ENCODE results near the gene RIT2.

RIT2 gene

DNA sequence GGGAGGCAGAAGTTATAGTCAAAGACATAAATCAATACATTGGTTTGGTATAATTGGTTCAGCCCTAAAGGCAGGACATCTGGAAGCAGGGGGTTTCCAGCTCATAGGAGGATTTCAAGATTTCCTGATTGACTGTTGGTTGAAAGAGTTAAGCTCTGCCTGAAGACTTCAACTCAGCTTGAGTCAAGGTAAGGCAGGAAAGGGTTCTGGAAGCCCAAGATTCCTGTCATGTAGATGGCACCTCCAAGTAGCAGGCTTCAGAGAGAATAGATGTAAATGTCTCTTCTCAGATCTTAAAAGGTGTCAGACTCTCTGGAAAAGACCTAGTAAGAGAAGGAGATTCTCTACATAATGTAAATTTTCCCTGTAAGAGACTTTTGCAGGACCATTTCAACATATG is 335.3 kb downstream of the RIT2 start:
- Histone ChIP-seq H2AK5ac (ENCODE audit: low read length, severe bottlenecking) (peak overlapping the region; percentile 10), H2BK12ac (ENCODE audit: low read length in 2 of 2) (no peak overlapping the region), H4K8ac (ENCODE audit: low read length) (no peak overlapping the region), H3K9me3 (ENCODE audit: control insufficient read depth, low read length) (no peaks in the 10 kb centered on the region), H3K36me3 (ENCODE audit: control insufficient read depth in 1 of 2, insufficient read depth in 2 of 2, low read depth in 1 of 2, low read length in 2 of 2) (no peaks in the 10 kb centered on the region), H3K23ac (ENCODE audit: low read length in 2 of 2) (no peak overlapping the region), H2AFZ (ENCODE audit: low read depth, low read length) (no peak overlapping the region), H3K14ac (ENCODE audit: low read length in 2 of 2) (no peak overlapping the region), H3K4ac (ENCODE audit: low read depth in 1 of 2, low read length in 2 of 2) (no peak overlapping the region), H2BK15ac (ENCODE audit: low read depth, poor library complexity, severe bottlenecking) (no peak overlapping the region), H4K91ac (ENCODE audit: low read length) (peak overlapping the region; percentile 50), H3K4me1 (ENCODE audit: control insufficient read depth, insufficient read depth, low read depth, low read length) (no peaks in the 10 kb centered on the region), H2BK120ac (ENCODE audit: low read depth, low read length) (no peak overlapping the region), H3K79me1 (replicated peaks; ENCODE audit: low read length, poor library complexity, severe bottlenecking) (no peaks in the 10 kb centered on the region), H3K18ac (ENCODE audit: low read depth in 1 of 2, low read length in 2 of 2) (peak overlapping the region in 1 of 2 experiments; percentile 62), H3K27ac (ENCODE audit: low read length, poor library complexity, severe bottlenecking) (no peak overlapping the region), H3K4me2 (ENCODE audit: low read length, poor library complexity, severe bottlenecking) (no peak overlapping the region), H3K9ac (ENCODE audit: low read length) (no peak overlapping the region), H2BK5ac (ENCODE audit: low read depth, low read length, poor library complexity, severe bottlenecking) (no peak overlapping the region), H3K27me3 (ENCODE audit: control insufficient read depth in 1 of 2, insufficient read depth in 1 of 2, low read length in 2 of 2) (no peaks in the 10 kb centered on the region), H3K4me3 (ENCODE audit: insufficient read depth in 1 of 2, low read depth in 1 of 2, low read length in 2 of 2) (no peak overlapping the region)
- DNase-seq: no peak

DNA sequence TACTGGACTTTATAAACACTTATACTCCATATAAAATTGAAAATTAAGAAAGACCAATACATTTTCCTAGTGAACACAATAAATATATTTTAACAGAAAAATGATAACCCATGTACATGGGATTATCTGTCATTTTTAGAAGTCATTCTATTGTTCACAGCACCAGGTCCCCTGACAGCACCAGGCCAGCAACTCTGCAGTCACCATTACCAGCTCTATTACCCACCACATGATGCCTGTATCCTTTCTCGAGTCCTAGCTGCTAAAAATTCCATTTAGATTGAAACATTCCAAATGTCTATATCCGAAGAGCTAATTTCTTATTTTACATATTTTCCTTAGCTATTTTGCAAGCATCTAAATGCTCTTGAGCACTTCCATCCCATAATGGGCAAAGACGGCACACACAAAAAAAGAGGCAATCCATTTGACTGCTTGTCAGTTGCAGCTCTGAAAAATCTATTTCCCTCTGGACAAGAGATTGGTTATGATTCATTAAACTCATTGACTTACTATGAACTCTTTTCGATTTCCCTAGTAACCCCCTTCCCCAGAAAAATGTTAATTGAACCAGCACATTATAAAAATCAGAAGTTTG is 336.9 kb downstream of the RIT2 start:
- Histone ChIP-seq H3K4me3 (ENCODE audit: insufficient read depth in 1 of 2, low read depth in 1 of 2, low read length in 2 of 2) (no peak overlapping the region), H3K36me3 (ENCODE audit: control insufficient read depth in 1 of 2, insufficient read depth in 2 of 2, low read depth in 1 of 2, low read length in 2 of 2) (no peaks in the 10 kb centered on the region), H2BK15ac (ENCODE audit: low read depth, poor library complexity, severe bottlenecking) (no peak overlapping the region), H2BK120ac (ENCODE audit: low read depth, low read length) (no peak overlapping the region), H3K4me2 (ENCODE audit: low read length, poor library complexity, severe bottlenecking) (no peak overlapping the region), H3K27ac (ENCODE audit: low read length, poor library complexity, severe bottlenecking) (no peak overlapping the region), H3K9ac (ENCODE audit: low read length) (no peak overlapping the region), H2AFZ (ENCODE audit: low read depth, low read length) (no peak overlapping the region), H3K14ac (ENCODE audit: low read length in 2 of 2) (no peak overlapping the region), H3K27me3 (ENCODE audit: control insufficient read depth in 1 of 2, insufficient read depth in 1 of 2, low read length in 2 of 2) (no peaks in the 10 kb centered on the region), H2BK12ac (ENCODE audit: low read length in 2 of 2) (no peak overlapping the region), H2AK5ac (ENCODE audit: low read length, severe bottlenecking) (no peak overlapping the region), H3K18ac (ENCODE audit: low read depth in 1 of 2, low read length in 2 of 2) (no peak overlapping the region), H3K9me3 (ENCODE audit: control insufficient read depth, low read length) (no peaks in the 10 kb centered on the region), H4K8ac (ENCODE audit: low read length) (no peak overlapping the region), H3K23ac (ENCODE audit: low read length in 2 of 2) (no peak overlapping the region), H4K91ac (ENCODE audit: low read length) (no peak overlapping the region), H3K4ac (ENCODE audit: low read depth in 1 of 2, low read length in 2 of 2) (no peak overlapping the region), H3K79me1 (replicated peaks; ENCODE audit: low read length, poor library complexity, severe bottlenecking) (no peaks in the 10 kb centered on the region), H3K4me1 (ENCODE audit: control insufficient read depth, insufficient read depth, low read depth, low read length) (no peaks in the 10 kb centered on the region), H2BK5ac (ENCODE audit: low read depth, low read length, poor library complexity, severe bottlenecking) (no peak overlapping the region)
- 60% methylated on average over 3 of the region's 4 CpGs for WGBS
- DNase-seq: no peak

DNA sequence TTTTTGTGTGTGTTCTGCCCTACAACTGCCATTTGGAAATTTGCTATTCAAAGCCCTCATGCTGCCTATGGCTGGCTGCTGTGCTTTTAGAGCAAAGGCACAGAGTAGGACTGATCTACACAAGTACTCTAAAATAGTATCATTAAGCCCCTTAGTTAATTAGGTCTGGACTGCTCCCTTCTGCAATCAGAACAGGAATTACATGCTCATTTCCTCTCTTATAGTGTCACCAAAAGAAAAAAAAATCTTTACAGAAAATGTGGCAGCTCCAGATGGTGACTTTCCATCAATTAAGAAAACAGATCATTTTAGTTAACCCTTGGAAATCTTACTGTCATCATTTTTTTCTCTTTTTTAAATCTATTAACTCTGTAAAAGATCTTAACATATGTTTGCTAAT is 337.5 kb downstream of the RIT2 start:
- H2BK120ac ChIP-seq (ENCODE audit: low read depth, low read length): no peak overlapping the region
- no peak overlapping the region for H3K4me2 ChIP-seq (ENCODE audit: low read length, poor library complexity, severe bottlenecking)
- H3K4me3 ChIP-seq (ENCODE audit: insufficient read depth in 1 of 2, low read depth in 1 of 2, low read length in 2 of 2): no peak overlapping the region
- H3K36me3 ChIP-seq (ENCODE audit: control insufficient read depth in 1 of 2, insufficient read depth in 2 of 2, low read depth in 1 of 2, low read length in 2 of 2): no peaks in the 10 kb centered on the region
- H3K18ac ChIP-seq (ENCODE audit: low read depth in 1 of 2, low read length in 2 of 2): no peak overlapping the region
- H3K4me1 ChIP-seq (ENCODE audit: control insufficient read depth, insufficient read depth, low read depth, low read length): no peaks in the 10 kb centered on the region
- H4K8ac ChIP-seq (ENCODE audit: low read length): no peak overlapping the region
- no peak overlapping the region for H3K27ac ChIP-seq (ENCODE audit: low read length, poor library complexity, severe bottlenecking)
- peak overlapping the region in 1 of 2 experiments; percentile 82 for H3K4ac ChIP-seq (ENCODE audit: low read depth in 1 of 2, low read length in 2 of 2)
- no peak for DNase-seq
- no peak overlapping the region for H4K91ac ChIP-seq (ENCODE audit: low read length)
- no peak overlapping the region for H2BK15ac ChIP-seq (ENCODE audit: low read depth, poor library complexity, severe bottlenecking)
- H3K23ac ChIP-seq (ENCODE audit: low read length in 2 of 2): no peak overlapping the region
- no peaks in the 10 kb centered on the region for H3K27me3 ChIP-seq (ENCODE audit: control insufficient read depth in 1 of 2, insufficient read depth in 1 of 2, low read length in 2 of 2)
- no peak overlapping the region for H2AFZ ChIP-seq (ENCODE audit: low read depth, low read length)
- H3K9me3 ChIP-seq (ENCODE audit: control insufficient read depth, low read length): no peaks in the 10 kb centered on the region
- H2BK12ac ChIP-seq (ENCODE audit: low read length in 2 of 2): no peak overlapping the region
- no peak overlapping the region for H2BK5ac ChIP-seq (ENCODE audit: low read depth, low read length, poor library complexity, severe bottlenecking)
- no peaks in the 10 kb centered on the region for H3K79me1 ChIP-seq (replicated peaks; ENCODE audit: low read length, poor library complexity, severe bottlenecking)
- no peak overlapping the region for H2AK5ac ChIP-seq (ENCODE audit: low read length, severe bottlenecking)
- no peak overlapping the region for H3K14ac ChIP-seq (ENCODE audit: low read length in 2 of 2)
- H3K9ac ChIP-seq (ENCODE audit: low read length): no peak overlapping the region

GRCh38 chr18:42773870-42774269 is 341.6 kb downstream of the RIT2 start:
- no peak overlapping the region for H2BK120ac ChIP-seq (ENCODE audit: low read depth, low read length)
- peak; percentile 9 for DNase-seq
- H3K36me3 ChIP-seq (ENCODE audit: control insufficient read depth in 1 of 2, insufficient read depth in 2 of 2, low read depth in 1 of 2, low read length in 2 of 2): no peaks in the 10 kb centered on the region
- no peak overlapping the region for H2AK5ac ChIP-seq (ENCODE audit: low read length, severe bottlenecking)
- no peak overlapping the region for H3K4me3 ChIP-seq (ENCODE audit: insufficient read depth in 1 of 2, low read depth in 1 of 2, low read length in 2 of 2)
- H3K4me1 ChIP-seq (ENCODE audit: control insufficient read depth, insufficient read depth, low read depth, low read length): no peaks in the 10 kb centered on the region
- H4K91ac ChIP-seq (ENCODE audit: low read length): no peak overlapping the region
- H2BK15ac ChIP-seq (ENCODE audit: low read depth, poor library complexity, severe bottlenecking): no peak overlapping the region
- H3K4me2 ChIP-seq (ENCODE audit: low read length, poor library complexity, severe bottlenecking): no peak overlapping the region
- H3K18ac ChIP-seq (ENCODE audit: low read depth in 1 of 2, low read length in 2 of 2): no peak overlapping the region
- peak overlapping the region; percentile 51 for H3K27ac ChIP-seq (ENCODE audit: low read length, poor library complexity, severe bottlenecking)
- H3K9me3 ChIP-seq (ENCODE audit: control insufficient read depth, low read length): no peaks in the 10 kb centered on the region
- H2AFZ ChIP-seq (ENCODE audit: low read depth, low read length): no peak overlapping the region
- no peak overlapping the region for H2BK5ac ChIP-seq (ENCODE audit: low read depth, low read length, poor library complexity, severe bottlenecking)
- no peak overlapping the region for H4K8ac ChIP-seq (ENCODE audit: low read length)
- H3K23ac ChIP-seq (ENCODE audit: low read length in 2 of 2): no peak overlapping the region
- H3K27me3 ChIP-seq (ENCODE audit: control insufficient read depth in 1 of 2, insufficient read depth in 1 of 2, low read length in 2 of 2): no peaks in the 10 kb centered on the region
- H3K4ac ChIP-seq (ENCODE audit: low read depth in 1 of 2, low read length in 2 of 2): no peak overlapping the region
- no peaks in the 10 kb centered on the region for H3K79me1 ChIP-seq (replicated peaks; ENCODE audit: low read length, poor library complexity, severe bottlenecking)
- H2BK12ac ChIP-seq (ENCODE audit: low read length in 2 of 2): no peak overlapping the region
- WGBS: 0% methylated on average over 1 of the region's 1 CpG
- no peak overlapping the region for H3K9ac ChIP-seq (ENCODE audit: low read length)
- no peak overlapping the region for H3K14ac ChIP-seq (ENCODE audit: low read length in 2 of 2)
